Effector CD8-positive, alpha-beta T cell (primary cell): ENCODE data around the gene KRT9.
"Not testable (repeated sequence)": the region's sequence is repeated elsewhere in the genome, so short reads cannot be mapped to it uniquely, and the experiment has no call there.

Experiments used
- DNase-seq: peaks from one replicate; lab custom pipeline; 2025; lab: John Stamatoyannopoulos, UW

The KRT9 gene

GRCh38 chr17:41547378-41547841, 24.4 kb downstream of the KRT9 start:
- no peak for DNase-seq

GRCh38 chr17:41546819-41547218, 25.0 kb downstream of the KRT9 start:
- no peak for DNase-seq

DNA sequence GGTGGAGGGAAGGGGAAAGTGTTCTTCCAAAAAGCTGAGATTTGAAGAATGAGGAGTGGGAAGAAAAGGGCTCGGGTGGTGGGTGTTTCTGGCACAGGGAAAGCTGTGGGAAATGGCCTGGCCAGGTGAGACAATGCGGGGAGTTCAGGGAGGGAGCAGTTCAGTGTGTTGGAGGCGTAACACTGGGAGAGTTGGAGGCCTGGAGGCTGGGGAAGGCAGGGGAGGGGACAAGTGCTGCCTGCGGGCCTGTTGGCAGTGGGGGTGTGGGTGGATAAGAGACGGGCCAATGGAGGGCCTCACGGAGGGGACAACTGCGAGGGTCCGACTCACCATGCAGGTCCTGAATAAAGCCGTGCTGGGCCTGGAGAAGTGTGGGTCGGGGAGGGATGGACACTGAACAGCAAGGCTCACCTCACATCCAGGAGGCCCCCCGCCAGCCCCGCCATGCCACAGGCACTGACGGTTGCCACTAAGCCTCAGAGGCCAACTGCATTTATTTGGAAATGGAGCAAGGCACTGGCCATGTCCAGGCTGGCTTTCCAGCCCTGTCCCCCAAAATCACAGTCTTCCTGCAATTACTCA, 25.9 kb downstream of the KRT9 start:
- DNase-seq = no peak

DNA sequence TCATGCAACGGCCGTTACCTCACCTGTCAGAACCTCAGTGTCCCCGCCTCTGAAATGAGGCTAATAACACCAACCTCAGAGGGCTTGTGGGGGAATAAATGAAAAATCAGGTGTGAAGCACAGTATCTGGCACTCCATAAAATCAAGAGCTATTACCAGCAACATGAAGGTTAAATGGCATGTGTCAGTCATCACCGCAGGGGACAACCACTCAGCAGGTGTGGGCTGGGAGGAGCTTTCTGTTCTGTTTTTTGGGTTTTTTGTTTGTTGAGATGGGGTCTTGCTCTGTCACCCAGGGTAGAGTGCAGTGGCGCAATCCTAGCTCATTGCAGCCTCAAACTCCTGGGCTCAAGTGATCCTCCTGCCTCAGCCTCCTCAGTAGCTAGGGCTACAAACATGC, 26.9 kb downstream of the KRT9 start:
- DNase-seq = no peak

- no peak for DNase-seq
Measured at GRCh38 chr17:41544491-41544892, 27.4 kb downstream of the KRT9 start.

DNA sequence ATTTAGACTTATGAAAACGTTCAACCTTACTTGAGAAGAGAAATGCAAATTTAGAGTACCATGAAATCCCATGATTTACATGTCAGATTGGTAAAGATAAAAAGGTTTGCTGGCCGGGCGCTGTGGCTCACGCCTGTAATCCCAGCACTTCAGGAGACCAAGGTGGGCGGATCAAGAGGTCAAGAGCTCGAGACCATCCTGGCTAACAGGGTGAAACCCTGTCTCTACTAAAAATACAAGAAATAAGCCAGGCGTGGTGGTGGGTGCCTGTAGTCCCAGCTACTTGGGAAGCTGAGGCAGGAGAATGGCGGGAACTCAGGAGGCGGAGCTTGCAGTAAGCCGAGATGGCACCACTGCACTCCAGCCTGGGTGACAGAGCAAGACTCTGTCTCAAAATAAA, 29.1 kb downstream of the KRT9 start:
- not testable (repeated sequence) for DNase-seq

DNA sequence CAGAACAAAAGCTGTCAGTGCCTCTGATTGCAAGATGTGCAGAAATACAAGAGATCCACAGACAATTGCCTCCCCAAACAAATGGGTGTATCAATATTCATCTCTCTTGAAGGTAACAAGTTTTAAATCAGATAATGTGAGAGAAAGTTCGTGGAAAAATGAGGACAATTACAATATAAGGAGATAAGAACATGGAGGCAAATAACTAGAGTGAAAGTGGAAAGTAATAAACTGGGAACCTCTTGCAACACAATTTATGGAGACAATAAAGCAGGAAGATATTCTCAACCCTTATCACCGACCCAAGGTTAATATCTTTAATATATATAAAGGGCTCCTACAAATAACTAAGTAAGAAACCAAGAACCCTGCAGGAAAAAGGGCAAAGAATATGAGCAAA, 29.5 kb downstream of the KRT9 start:
- no peak for DNase-seq

GRCh38 chr17:41540921-41541625, 30.8 kb downstream of the KRT9 start:
- no peak for DNase-seq

- no peak for DNase-seq
Measured at GRCh38 chr17:41539979-41540701, 31.7 kb downstream of the KRT9 start.

- DNase-seq = no peak
Measured at GRCh38 chr17:41539071-41539492, 32.8 kb downstream of the KRT9 start.

- no peak for DNase-seq
Measured at GRCh38 chr17:41538565-41538991, 33.3 kb downstream of the KRT9 start.

DNA sequence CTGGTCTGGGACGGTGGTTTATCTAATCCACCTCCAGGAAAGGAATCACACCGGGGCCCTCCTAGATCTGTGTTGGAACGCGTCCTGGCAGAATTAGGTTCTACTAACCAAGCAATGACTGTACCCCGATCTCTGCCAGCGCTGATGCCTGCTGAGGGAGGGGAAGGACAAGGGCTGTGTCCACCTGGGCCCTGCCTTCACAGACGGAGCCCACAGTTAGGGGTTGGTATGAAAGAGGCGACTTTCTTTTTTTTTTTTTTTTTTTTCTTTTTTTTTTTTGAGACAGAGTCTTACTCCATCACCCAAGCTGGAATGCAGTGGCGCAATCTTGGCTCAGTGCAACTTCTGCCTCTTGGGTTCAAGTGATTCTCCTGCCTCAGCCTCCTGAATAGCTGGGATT, 33.9 kb downstream of the KRT9 start:
- no peak for DNase-seq

DNA sequence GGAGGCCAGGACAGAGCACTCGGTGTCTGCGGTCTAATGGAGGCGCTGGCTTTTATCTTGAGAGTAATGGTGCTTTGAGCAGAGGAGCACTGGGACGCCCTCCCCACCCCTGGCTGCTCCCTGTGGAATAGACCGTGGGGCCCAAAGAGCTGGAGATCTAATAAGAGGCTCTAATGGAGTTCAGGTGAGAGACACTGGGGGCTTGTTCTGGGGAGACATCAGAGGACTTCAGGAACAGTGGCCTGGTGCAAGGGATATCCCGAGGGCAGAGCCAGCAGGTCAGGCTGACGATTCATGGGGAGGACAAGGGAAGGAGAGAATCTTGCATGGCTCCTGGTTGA, 34.3 kb downstream of the KRT9 start:
- no peak for DNase-seq

DNA sequence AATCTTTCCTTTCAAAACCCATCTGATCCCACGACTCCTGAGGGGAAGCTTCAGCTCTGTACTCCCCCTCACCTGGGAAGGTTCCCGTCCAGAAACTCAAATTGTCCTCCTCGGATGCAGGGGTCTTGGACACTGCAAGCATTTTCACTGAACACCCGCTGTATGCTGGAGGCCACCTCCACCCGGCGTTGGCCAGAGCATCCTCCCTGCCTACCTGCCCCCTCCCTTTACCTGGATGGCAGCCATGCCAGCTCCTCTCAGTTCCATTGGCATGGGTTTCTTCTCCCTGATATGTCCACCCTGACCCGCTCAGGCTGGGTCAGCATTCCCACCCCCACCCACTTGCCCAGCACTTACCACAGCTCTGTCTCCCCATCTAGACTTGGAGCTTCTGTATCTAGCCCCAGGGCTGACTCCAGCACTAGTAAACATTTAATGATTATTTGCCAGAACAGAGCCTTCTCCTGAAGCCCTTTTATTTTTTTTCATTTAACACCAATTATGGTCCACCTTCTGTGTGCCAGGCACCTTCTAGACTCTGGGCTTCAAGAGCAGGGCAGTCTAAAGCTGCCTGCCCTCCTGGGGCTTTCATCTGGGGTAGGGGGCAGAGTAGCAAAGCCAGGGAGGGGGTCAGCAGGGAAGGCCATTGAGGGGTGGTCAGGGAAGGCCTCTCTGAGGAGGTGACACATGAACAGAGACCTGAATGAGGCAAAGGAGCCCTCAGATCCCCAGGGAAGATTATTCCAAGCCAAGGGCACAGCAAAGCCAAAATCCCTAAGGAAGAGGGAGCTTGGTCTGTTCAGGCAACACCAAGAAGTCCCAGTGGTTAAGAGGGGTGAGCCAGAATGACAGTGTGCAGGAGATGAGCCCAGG, 34.9 kb downstream of the KRT9 start:
- DNase-seq = no peak

- DNase-seq = no peak
Measured at GRCh38 chr17:41535764-41536481, 35.9 kb downstream of the KRT9 start.

DNA sequence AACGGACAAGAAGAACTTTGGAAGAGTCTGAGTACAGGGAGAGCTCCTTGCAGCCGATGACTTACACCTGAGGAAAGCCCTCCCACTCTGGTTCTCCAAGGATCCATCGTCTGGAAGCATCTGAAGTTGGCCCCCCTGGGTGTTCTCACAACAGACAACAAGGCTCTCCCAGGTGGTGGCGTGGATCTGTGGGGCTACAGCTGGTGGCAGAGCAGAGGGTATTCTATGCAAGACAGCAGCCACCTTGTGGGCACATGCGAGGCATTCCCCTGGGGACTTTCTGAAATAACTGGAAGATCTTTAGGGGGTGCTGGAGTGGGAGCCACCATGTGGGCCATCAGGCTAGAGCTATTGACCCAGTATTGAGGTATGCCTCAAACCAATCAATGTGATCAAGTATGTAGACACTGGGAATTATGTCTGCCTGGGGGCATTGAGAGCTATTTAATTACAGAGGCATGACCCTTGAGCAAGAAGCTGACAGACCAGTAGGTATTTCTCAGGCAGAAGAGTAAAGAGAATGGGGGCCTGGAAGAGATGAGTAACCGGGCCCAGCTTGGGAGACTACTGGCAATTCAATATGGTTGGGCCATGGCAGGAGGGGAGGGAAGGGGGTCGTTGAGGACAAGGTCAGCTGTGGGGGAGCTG, 36.8 kb downstream of the KRT9 start:
- no peak for DNase-seq

GRCh38 chr17:41533613-41534012, 38.2 kb downstream of the KRT9 start:
- DNase-seq = no peak

- no peak for DNase-seq
Measured at GRCh38 chr17:41532947-41533570, 38.8 kb downstream of the KRT9 start.

DNA sequence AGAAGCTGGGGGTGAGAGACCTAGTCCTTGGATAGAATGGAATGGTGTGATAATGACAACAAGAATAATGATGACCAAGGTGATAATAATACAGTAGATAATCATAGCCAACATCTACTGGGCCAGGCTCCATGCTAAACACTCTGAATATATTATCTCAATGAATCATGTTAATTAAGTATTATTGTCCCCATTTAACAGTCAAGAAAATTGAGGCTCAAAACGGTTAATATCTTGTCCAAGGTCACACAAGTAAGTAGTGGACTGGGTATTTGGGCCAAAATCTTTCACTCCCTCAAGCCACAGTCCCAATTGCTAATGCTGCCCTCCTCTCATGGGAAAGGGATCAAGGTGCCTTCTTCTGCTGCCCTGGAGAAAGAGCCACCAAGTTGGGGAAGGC, 39.9 kb downstream of the KRT9 start:
- DNase-seq = no peak
